Panc1 (cell line): ENCODE measurements around the gene SCRN1. TPM values are rescaled to one million over a fixed set of nuclear protein-coding genes. Genes with fewer than 3 reads are reported as not detected.

Experiments
- ATAC-seq: fragments of 200-7000 bp; cut with Tn5 transposase; 2 replicates; pipeline ENCODE4 v1.9.1; 2020; ENCODE audit warnings: mild to moderate bottlenecking, moderate library complexity
- BruUV-seq: library from RNA; stranded (reverse); fragments of 400-500 nt; replicated peaks from 2 replicates; lab custom pipeline; 2021; lab: Mats Ljungman, UMichigan
- CTCF ChIA-PET: fragments of 300-600 bp; sonication (Branson Sonifier 250); formaldehyde crosslinking; loops from one replicate; lab custom pipeline; 2022; ENCODE audit warnings: antibody characterized with exemption; lab: Charles Lee
- POLR2A ChIA-PET: fragments of 300-600 bp; sonication (Branson Sonifier 250); formaldehyde crosslinking; loops from one replicate; lab custom pipeline; 2022; ENCODE audit warnings: antibody characterized with exemption; lab: Charles Lee
- DNase-seq: peaks from one replicate; pipeline ENCODE4 v3.0.0-alpha.2; 2010; ENCODE audit warnings: low read depth, low spot score
- H3K27ac ChIP-seq: 2 replicates; pipeline ENCODE4 v1.5.1; 2011; ENCODE audit warnings: mild to moderate bottlenecking, low read length, inconsistent platforms
- H3K27me3 ChIP-seq: fragments of 200-500 bp; sonication (Bioruptor generic); 2 replicates; pipeline ENCODE4 v1.6.0; 2014; ENCODE audit warnings: low read length, inconsistent platforms; ENCODE audit not compliant: control insufficient read depth, insufficient read depth
- H3K36me3 ChIP-seq: fragments of 200-500 bp; sonication (Bioruptor generic); 2 replicates; pipeline ENCODE4 v1.5.1; 2014; ENCODE audit warnings: inconsistent platforms, mild to moderate bottlenecking, low read length, moderate library complexity; ENCODE audit not compliant: control insufficient read depth, insufficient read depth
- H3K4me1 ChIP-seq: 2 replicates; pipeline ENCODE4 v1.5.1; 2011; ENCODE audit warnings: inconsistent platforms, mild to moderate bottlenecking, low read length, moderate library complexity; ENCODE audit not compliant: control insufficient read depth, insufficient read depth
- H3K4me3 ChIP-seq, 2 experiments: 2 replicates each; pipeline ENCODE4 v1.5.1; 2011 to 2012; ENCODE audit warnings: low read depth in 2 of 2, low read length in 2 of 2, mild to moderate bottlenecking in 2 of 2, inconsistent platforms in 1 of 2, moderate library complexity in 1 of 2
- H3K9me3 ChIP-seq: fragments of 200-500 bp; sonication (Bioruptor generic); 2 replicates; pipeline ENCODE4 v1.5.1; 2014; ENCODE audit warnings: low read depth, mild to moderate bottlenecking, inconsistent platforms, low read length, moderate library complexity; ENCODE audit not compliant: control insufficient read depth, insufficient read depth
- CTCF ChIP-seq: fragments of 450-650 bp; IDR thresholded peaks from 2 replicates; pipeline ENCODE4 v1.5.1; 2017; ENCODE audit warnings: mild to moderate bottlenecking
- POLR2AphosphoS5 ChIP-seq: IDR thresholded peaks from 2 replicates; pipeline ENCODE4 v1.6.1; 2012; ENCODE audit warnings: mild to moderate bottlenecking, low read depth, low read length, moderate library complexity
- REST ChIP-seq, 2 experiments: IDR thresholded peaks; 2 replicates each; pipeline ENCODE4 v1.6.1; 2011 to 2012; ENCODE audit warnings: low read depth in 2 of 2, control low read depth in 1 of 2, low read length in 1 of 2, mild to moderate bottlenecking in 1 of 2, moderate library complexity in 1 of 2; ENCODE audit not compliant: insufficient read depth in 1 of 2
- SIN3A ChIP-seq: IDR thresholded peaks from 2 replicates; pipeline ENCODE4 v1.6.1; 2012; ENCODE audit warnings: low read depth, mild to moderate bottlenecking, low read length, moderate library complexity, borderline replicate concordance; ENCODE audit not compliant: insufficient read depth
- TCF7L2 ChIP-seq: IDR thresholded peaks from 2 replicates; pipeline ENCODE4 v1.6.1; 2011; ENCODE audit warnings: mild to moderate bottlenecking, low read depth, low read length, inconsistent platforms
- in situ Hi-C: cut with HindIII; loops from 2 replicates; pipeline ENCODE4 v1.10.0; 2016; ENCODE audit warnings: low sequenced_read_pairs, low pct_unique_long_range_greater_than_20kb
- intact Hi-C: fragments of 100-400 bp; cut with micrococcal nuclease; formaldehyde crosslinking; loops from one replicate; pipeline ENCODE4 v1.10.0; 2022; ENCODE audit not compliant: unreplicated experiment
- total RNA-seq: library from RNA; stranded (reverse); gene quantifications from one replicate; pipeline ENCODE4 v1.2.1, GENCODE V29; 2021; ENCODE audit not compliant: unreplicated experiment

SCRN1 gene
- total RNA-seq, 1 experiment from 2014 or later, result 189 TPM

GRCh38 chr7:29900745-29901144 lies 88.9 kb downstream of the SCRN1 start:
- TF ChIP-seq TCF7L2 (no peak), POLR2AphosphoS5 (no peak), SIN3A (no peak), CTCF (no peak), REST (IDR thresholded peaks at IDR 0.05; ENCODE audit: insufficient read depth in 1 of 2, low read depth in 2 of 2, low read length in 1 of 2) (no peak)
- POLR2A ChIA-PET, result no interaction called here
- BruUV-seq, result no TSS peak
- ATAC-seq (peak; percentile 68), DNase-seq (no peak)
- in situ Hi-C loops, result no loop called here
- no peaks in the 10 kb centered on the region for H3K4me1 ChIP-seq
- intact Hi-C loops, result no loop called here
- no peaks in the 10 kb centered on the region for H3K36me3 ChIP-seq
- CTCF ChIA-PET, result no interaction called here
- no peaks in the 10 kb centered on the region for H3K9me3 ChIP-seq
- no peak overlapping the region for H3K4me3 ChIP-seq
- no peaks in the 10 kb centered on the region for H3K27me3 ChIP-seq
- no peak overlapping the region for H3K27ac ChIP-seq

- intact Hi-C loops (no loop called here), in situ Hi-C loops (no loop called here)
- Histone ChIP-seq H3K27me3 (no peaks in the 10 kb centered on the region; the same call in 1 of the 2 replicates), H3K9me3 (no peaks in the 10 kb centered on the region), H3K4me1 (no peaks in the 10 kb centered on the region), H3K36me3 (no peaks in the 10 kb centered on the region), H3K27ac (no peak overlapping the region), H3K4me3 (no peak overlapping the region)
- TF ChIP-seq POLR2AphosphoS5 (no peak), REST (IDR thresholded peaks at IDR 0.05; ENCODE audit: insufficient read depth in 1 of 2, low read depth in 2 of 2, low read length in 1 of 2) (no peak), SIN3A (no peak), TCF7L2 (no peak)
- BruUV-seq, result no TSS peak
- ATAC-seq, result no peak
- no peak for DNase-seq
- CTCF ChIA-PET, result no interaction called here
- POLR2A ChIA-PET, result interaction anchor here (0.6 kb wide), 1 partner anchor 343 kb away, joined by 4 read pairs; no protein-coding TSS in a partner anchor
Observed at GRCh38 chr7:29898301-29898700, 91.3 kb downstream of the SCRN1 start.
